Activated naive CD4-positive, alpha-beta T cell treated with Interleukin-2 at 50 U/mL for 16 hours (primary cell): ENCODE measurements around the gene SRSF8.
"Not testable (repeated sequence)": the region's sequence is repeated elsewhere in the genome, so short reads cannot be mapped to it uniquely, and the experiment has no call there.

Source experiments
- DNase-seq: peaks from one replicate; pipeline ENCODE4 v3.0.0-alpha.2; 2020

SRSF8 gene, protein sequence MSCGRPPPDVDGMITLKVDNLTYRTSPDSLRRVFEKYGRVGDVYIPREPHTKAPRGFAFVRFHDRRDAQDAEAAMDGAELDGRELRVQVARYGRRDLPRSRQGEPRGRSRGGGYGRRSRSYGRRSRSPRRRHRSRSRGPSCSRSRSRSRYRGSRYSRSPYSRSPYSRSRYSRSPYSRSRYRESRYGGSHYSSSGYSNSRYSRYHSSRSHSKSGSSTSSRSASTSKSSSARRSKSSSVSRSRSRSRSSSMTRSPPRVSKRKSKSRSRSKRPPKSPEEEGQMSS

DNA sequence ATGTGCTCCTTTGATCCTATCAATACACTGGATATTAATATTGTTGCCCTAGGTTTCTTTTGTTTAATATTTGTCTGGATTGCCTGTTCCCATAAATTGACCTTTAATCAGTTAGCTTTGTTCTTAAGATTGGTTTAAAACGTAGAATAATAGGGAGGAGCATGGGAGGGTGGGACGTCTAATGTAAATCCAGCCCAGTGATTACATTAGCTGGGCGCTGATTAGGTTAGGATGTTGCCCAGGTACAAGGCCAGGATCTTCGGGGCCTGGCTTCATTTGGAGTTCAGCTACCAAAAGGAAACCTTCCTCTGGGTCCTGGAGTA is at the start of gene SRSF8:
SRSF8 (plus strand) TSS at position 204 of the 323 bp plus-strand sequence. CDS start 308 bp downstream, outside the sequence.
- no peak for DNase-seq

DNA sequence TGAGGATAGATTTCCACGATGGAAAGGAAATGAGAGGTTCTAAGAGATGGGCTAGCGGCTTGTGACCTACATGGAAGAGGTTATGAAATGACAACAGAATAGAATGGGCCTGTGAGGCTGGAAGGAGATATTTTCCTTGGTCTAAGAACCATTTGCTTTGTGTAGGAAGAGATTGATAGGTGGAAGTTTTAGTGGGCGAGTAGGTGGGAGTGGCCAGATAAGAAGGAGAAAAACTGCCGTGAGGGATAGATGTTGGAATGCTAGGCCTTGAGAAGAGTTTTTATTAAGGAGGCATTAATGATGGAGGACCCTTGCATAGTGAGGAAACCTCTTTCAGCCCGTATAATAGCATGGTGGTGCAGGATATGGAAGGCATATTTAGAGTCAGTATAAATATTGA is 45.3 kb upstream of the SRSF8 start:
- DNase-seq, result not testable (repeated sequence)

DNA sequence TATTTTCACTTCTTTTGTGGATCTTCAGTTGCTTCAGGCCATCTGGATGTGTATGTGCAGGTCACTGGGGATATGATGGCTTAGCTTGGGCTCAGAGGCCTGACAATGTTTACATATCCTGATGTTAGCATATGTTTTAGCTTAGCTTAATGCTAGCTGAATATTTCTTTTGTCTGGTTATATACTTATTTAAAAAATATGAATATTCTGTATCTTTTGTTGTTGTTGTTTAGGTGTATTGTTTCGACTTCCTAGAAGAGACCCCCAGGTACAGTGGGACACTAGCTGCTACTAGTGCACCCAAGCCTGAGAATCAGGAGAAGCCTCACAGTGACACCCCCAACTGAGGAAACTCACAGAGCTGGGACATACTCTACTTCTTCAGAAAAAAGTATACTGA is 41.8 kb upstream of the SRSF8 start, which contains the start of gene KDM4E:
KDM4E (plus strand) TSS at position 301 of the 400 bp plus-strand sequence. CDS start 300 bp downstream, outside the sequence.
- DNase-seq, result no peak

DNA sequence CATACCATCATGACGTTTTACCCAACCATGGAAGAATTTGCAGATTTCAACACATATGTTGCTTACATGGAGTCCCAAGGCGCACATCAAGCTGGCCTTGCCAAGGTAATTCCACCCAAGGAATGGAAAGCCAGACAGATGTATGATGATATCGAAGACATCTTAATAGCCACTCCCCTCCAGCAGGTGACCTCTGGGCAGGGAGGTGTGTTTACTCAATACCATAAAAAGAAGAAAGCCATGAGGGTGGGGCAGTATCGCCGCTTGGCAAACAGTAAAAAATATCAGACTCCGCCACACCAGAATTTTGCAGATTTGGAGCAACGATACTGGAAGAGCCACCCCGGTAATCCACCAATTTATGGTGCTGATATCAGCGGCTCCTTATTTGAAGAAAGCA is 41.1 kb upstream of the SRSF8 start:
- not testable (repeated sequence) for DNase-seq

DNA sequence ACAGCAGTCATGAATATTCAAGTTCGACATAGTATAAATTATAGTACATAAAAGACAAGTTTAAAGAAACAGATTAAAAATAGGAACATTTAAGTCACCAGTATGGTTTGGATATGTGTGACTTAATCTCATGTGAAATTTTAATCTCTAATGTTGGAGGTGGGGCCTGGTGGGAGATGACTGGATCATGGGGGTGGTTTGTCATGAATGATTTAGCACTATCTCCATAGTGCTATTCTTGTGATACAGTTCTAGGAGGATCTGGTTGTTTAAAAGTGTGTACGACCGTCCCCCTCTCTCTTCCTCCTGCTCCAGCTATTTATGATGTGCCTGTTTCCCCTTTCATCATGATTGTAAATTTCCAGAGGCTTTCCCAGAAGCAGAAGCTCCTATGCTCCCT is 38.4 kb upstream of the SRSF8 start:
- no peak for DNase-seq

DNA sequence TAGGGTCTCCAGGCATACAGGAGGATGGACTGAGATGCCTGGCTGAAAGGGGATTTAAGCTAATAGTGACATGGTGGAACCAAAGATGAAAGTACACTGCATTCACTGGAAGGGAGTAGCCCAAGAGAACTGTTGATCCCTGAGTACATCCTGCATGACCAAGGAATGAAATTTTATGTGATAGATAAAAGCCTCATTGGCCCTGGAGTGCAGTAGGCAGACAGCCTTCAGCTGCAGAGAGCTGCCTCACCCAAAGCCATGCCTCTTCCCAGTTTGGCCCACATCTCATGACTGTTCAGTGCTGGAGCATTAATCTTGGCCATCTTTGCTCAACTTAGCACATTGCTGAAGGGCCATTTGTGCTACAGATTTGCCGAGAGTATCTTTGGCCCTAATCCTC is 33.7 kb upstream of the SRSF8 start:
- no peak for DNase-seq

DNA sequence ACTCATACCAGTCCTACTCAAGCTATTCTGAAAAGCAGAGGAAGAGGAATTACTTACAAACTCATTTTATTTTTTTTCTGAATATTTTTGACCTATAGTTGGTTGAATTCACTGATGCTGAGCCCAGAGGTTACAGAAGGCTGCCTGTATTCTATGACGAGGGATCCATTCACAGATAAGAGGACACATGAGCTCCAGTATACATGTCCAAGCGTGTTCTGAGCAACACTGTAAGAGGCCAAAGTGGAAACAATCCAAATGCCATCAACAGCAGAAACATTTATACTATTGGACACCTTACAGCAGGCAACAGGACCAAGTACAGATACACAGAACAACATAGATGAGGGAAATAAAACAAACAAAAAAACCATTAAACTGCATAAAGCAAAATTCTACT is 31.4 kb upstream of the SRSF8 start:
- no peak for DNase-seq

DNA sequence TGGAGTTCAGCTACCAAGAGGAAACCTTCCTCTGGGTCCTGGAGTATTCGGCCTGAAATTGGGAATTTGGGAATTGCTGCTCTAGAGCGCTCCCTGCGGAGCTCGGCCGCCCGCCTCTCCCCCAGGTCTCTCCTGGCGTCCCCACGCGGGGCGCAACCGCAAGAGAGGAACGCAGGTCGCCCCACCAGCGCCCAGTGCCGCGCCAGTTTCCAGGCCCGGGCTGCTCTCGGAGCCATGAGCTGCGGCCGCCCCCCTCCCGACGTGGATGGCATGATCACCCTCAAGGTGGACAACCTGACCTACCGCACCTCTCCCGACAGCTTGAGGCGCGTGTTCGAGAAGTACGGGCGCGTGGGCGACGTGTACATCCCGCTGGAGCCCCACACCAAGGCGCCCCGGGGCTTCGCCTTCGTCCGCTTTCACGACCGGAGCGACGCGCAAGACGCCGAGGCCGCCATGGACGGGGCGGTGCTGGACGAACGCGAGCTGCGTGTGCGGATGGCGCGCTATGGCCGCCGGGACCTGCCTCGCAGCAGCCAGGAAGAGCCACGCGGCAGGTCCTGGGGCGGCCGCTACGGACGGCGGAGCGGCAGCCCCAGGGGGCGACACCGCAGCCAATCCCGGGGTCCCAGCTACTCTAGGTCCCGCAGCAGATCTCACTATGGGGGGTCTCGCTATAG is 29.2 kb upstream of the SRSF8 start:
- DNase-seq, result not testable (repeated sequence)

DNA sequence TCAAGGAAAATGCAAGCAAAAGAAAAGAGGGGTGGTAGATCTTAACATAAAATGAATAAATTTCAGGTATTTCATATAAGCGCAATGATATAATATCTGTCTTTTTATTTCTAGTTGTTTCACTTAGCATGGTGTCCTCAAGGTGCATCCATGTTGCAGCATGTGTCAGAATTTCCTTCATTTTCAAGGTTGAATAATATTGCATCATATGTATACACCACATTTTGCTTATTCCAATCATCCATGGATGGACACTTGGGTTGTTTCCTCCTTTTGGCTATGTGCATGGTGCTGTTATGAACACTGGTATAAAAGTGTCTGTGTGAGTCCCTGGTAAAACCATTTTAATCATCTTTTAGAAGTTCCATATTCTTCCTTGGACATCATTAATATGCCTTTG is 24.5 kb upstream of the SRSF8 start:
- no peak for DNase-seq

DNA sequence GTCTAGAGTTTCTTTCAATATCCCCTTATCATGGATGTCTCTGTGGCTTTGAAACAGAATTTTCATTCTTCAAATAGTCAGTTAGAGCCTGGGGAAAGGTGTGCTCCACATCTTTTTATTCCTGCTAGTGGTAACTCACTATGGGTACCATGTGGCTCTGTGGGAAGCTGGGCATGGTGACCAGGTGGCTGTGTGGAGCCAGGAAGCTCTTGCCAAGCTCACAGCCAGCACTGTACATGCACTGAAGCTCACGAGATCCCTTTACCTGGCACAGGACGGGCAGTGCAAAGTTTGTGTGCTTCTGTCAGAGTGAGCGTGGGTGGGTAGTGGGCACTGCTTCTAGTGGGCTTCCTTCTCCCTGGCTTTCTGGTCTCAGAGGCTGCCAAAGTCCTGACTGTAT is 23.8 kb upstream of the SRSF8 start:
- no peak for DNase-seq

DNA sequence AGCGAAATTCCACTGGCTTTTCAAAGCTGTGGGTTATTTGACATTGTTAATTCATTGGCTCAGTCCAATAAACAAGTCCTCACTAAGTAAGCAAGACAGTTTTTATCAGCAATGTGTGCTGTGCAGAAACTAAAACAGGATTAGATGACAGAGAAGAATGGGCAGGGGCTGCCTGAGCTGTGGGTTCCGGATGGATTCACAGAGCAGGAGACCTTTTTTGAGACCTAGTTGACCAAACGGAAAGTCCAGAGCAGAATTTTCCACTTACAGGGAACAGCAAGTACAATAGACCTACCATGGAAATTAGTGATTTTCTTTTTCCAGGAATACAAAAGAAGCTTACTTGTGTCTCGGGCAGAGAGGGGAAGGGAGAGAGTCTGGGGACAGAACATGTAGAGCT is 22.7 kb upstream of the SRSF8 start:
- DNase-seq, result no peak

DNA sequence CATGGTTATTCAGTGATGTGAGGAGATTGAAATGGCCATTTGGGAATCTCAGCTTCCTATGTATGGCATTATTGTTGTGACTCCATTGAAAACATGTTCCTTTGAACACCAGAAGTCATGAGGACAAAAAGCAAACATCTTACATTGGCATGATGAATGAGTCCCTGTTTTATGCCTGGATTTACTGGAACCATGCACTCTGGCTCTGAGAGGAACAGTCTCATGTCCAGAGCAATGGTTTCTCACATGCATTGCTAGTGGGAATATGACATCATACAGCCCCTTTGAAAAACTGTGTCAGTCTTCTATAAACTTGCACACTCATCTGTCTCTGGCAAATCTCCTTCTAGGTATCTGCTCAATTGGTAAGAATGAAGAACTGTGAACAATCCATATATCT is 20.9 kb upstream of the SRSF8 start:
- no peak for DNase-seq

DNA sequence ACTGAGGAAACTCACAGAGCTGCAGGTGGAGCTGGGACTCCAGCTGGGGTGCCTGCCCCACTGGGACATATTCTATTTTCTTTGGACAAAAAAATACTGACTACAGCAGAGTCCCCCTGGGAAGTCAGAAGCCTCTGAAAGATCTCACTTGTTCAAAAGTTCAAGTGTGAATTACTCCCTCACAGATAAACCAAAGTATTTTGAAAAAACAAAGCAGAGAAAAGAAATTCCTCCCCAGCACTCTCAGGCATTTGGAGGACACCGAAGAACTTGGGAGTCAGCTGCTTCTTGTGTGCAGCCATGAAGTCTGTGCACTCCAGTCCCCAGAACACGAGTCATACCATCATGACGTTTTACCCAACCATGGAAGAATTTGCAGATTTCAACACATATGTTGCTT is 17.6 kb upstream of the SRSF8 start, which contains the start of gene KDM4F:
KDM4F (plus strand) TSS at position 301 of the 400 bp plus-strand sequence.
- DNase-seq, result not testable (repeated sequence)

DNA sequence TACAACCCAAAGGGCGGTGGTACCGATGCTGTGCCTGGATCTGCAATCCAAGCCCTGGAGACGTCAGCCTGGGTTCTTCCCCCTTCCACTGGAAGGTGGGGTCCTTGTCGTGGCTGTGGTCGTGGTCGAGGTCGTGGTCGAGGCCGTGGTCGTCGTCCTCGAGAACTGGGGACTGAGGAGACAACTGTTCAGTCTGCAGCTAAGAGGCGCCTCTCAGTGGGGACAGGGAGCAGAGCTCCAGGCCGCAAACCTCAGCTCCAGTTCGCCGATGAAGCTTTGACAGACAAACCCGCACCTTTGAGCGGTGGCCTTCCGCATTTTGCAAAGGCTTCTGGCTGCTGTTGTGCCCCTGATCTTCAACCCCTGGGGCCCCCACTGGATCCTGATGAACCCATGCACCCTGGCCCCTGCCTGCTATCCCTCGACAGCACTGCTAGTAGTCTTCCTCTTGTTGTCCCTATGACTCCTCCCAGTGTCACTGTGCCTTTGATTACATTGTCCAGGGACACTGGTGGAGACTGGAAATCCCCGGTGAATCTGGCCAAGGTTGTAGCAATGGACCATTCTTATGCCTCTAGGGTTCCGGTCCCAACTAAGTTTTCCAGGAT is 16.0 kb upstream of the SRSF8 start:
- no peak for DNase-seq

DNA sequence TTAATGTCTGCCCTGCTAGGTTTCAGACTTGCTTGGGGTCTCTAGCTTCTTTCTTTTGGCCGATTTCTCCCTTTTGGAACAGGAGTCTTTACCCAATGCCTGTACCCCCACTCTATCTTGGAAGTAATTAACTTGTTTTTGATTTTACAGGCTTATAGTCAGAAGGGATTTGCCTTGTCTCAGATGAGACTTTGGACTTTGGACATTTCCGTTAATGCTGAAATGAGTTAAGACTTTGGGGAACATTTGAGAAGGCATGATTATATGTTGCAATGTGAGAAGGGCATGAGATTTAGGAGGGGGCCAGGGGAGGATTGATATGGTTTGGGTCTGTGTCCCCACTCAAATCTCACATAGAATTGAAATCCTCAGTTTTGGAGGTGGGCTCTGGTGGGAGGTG is 12.4 kb upstream of the SRSF8 start:
- DNase-seq, result no peak

DNA sequence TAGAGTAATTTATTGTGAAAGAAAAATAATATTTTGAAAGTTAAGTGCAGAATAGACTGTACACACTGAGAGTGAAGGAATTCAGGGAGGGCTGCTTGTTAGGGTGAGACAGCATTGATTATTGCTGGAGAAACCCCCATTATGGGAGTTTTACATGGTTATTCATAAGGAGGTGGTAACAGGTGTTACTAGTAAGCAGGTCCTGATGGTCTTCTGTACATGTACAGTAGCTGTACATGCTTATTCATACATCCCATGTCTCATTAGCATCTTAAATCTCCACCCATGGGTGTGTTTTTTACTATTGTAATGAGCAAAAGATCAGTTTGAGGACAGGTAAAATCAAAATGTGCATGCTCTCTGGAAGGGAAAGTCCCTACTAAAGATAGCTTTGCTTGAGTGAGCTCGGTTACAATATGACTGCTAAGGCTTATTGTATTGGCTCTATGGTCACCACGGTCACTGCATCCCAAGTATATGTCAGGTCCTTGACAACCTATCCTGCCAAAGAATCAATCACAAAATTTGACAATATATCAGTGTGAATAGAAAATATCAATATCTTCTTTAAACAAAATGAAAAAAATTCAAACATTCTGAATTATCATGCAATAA is 11.3 kb upstream of the SRSF8 start:
- DNase-seq, result no peak

DNA sequence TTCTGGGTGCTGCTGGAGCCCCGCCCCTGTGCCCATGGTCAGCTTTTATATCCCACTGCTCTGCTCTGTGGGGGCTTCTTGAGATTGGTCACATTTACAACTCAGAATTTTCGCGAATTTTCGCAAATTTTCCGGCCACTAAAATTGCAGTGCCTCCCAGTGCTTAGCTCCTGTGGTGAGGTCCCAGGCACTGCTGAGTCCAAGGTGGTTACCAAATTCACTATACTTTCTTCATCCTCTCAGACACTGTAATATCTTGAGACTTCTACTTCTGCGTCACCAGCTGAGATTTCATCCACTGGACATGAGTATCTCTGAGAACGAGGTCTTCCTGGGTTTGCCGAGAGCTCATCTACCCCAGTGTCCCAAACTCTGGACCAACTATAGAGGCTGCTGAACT is 8.8 kb upstream of the SRSF8 start:
- no peak for DNase-seq

DNA sequence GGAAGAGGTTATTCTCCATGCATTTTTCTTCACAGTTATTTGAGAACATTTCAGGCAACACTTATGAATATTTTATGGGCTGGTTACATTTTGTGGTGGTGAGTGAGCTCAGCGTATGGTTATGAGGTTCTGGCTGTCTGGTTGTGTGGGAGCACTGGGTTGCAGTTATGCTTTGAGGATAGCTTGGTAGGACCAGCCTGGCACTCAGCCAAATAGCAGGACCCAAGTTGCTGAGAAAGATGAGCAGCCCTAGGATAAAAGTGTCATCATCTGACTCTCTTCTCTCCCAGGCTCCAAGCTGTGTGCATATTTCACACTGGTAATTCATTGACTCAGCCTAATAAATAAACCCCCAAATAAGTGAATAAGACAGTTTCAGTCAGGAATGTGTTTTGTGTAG is 8.1 kb upstream of the SRSF8 start:
- no peak for DNase-seq

DNA sequence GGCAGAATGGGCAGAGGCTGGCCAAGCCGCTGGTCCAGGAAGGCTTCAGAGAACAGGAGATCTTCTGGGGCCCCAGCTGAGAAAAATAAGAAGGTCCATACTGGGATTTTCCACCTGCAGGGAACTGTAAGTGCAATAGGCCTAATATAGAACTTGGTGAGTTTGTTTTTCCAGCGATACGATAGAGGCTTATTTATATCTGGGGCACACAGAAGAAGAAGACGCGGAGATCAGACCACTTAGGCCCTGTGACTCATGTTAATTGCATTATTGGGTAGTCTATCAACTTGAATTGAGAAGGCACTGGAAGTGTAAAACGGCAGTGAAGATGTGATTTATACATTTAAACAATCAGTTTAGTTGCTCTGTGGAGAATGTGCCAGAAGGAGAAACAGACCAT is 7.7 kb upstream of the SRSF8 start:
- no peak for DNase-seq

DNA sequence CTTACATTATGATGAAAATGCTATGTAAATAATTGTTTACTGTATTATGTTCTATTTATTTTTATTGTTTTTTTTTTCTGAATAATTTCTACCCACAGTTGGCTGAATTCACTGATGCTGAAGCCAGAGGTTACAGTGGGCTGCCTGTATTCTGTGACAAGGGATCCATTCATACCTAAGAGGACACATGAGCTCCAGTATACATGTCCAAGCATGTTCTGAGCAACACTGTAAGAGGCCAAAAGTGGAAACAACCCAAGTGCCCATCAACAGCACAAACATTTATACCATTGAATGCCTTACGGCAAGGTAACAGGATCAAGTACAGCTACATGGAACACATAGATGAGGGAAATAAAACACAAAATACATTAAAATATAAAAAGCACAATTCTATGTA is 1.4 kb upstream of the SRSF8 start:
- no peak for DNase-seq

DNA sequence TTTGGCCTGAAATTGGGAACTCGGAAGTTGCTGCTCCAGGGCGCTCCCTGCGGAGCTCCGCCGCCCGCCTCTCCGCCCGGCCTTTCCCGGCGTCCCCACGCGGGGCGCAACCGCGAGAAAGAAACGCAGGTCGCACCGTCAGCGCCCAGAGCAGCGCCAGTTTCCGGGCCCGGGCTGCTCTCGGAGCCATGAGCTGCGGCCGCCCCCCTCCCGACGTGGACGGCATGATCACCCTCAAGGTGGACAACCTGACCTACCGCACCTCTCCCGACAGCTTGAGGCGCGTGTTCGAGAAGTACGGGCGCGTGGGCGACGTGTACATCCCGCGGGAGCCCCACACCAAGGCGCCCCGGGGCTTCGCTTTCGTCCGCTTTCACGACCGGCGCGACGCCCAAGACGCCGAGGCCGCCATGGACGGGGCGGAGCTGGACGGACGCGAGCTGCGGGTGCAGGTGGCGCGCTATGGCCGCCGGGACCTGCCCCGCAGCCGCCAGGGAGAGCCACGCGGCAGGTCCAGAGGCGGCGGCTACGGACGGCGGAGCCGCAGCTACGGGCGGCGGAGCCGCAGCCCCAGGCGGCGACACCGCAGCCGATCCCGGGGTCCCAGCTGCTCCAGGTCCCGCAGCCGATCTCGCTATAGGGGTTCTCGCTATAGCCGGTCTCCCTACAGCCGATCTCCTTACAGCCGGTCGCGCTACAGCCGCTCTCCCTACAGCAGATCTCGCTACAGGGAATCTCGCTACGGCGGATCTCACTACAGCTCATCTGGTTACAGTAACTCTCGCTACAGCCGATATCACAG is 521 bp downstream of the SRSF8 start:
- DNase-seq, result peak; percentile 81

DNA sequence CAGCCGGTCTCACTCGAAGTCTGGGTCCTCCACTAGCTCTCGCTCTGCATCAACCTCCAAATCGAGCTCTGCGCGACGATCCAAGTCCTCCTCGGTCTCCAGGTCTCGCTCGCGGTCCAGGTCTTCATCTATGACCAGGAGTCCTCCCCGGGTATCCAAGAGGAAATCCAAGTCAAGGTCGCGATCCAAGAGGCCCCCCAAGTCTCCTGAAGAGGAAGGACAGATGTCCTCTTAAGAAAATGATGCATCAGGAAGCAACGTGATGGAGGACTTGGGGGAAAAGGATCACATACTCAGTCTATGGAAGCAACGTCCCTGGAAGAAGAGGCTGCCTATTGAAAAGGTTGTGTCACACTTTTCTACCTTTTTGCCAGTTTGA is 1.1 kb downstream of the SRSF8 start:
- DNase-seq, result no peak

DNA sequence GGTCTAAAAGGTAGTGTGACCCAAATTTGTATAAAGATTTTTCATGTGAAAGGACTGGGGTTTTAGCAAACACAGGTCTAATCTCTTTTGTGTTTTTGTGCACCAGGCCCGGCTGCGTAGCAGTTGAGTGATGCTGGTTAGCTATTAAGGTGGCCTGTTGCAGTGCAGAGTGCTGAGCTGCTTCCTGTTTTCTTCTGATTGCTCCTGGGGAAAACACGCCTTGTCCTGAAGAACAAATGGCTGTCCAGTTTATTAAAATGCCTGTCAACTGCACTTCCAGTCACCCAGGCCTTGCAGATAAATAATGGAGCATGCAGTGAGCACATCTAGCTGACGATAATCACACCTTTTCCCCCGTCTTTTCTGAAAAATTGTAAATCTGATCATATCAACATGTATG is 1.8 kb downstream of the SRSF8 start:
- DNase-seq, result peak; percentile 70
